OCI-LY3 (cell line): ENCODE results near the gene FAF2.

ENCODE experiments used
- CTCF ChIP-seq: fragments of 200-600, 300-600 bp; sonication (generic); IDR thresholded peaks from 2 replicates; pipeline ENCODE4 v1.5.1; 2014; ENCODE audit warnings: antibody characterized with exemption, low read length, low read depth
- EZH2phosphoT487 ChIP-seq: fragments of 200-600 bp; shearing (Covaris generic); IDR thresholded peaks from 2 replicates; pipeline ENCODE4 v1.6.1; 2018; ENCODE audit warnings: antibody characterized with exemption, mixed run types, low read depth

GRCh38 chr5:176405656-176406435 lies 42.3 kb upstream of the FAF2 start:
- TF ChIP-seq CTCF = no peak
- no peak for TF ChIP-seq EZH2phosphoT487
